Activated naive CD4-positive, alpha-beta T cell treated with anti-CD3 and anti-CD28 coated beads for 36 hours (primary cell): ENCODE data around the gene ENOX2. TPM values are rescaled to one million over a fixed set of nuclear protein-coding genes. Genes with fewer than 3 reads are reported as not detected.
"Not testable (repeated sequence)": the region's sequence is repeated elsewhere in the genome, so short reads cannot be mapped to it uniquely, and the experiment has no call there.

Experiments
- CTCF ChIA-PET: fragments of 350-600 bp; sonication (Branson Sonifier 250); formaldehyde crosslinking; loops from one replicate; lab custom pipeline; 2021; ENCODE audit warnings: antibody characterized with exemption; lab: Charles Lee
- DNase-seq: peaks from one replicate; pipeline ENCODE4 v3.0.0-alpha.2; 2020
- H3K27ac Mint-ChIP-seq: one replicate; pipeline ENCODE4 v1.8.0; 2021; ENCODE audit warnings: mild to moderate bottlenecking, mixed read lengths
- H3K27me3 Mint-ChIP-seq: one replicate; pipeline ENCODE4 v1.8.0; 2021; ENCODE audit warnings: low read depth, mixed read lengths
- H3K36me3 Mint-ChIP-seq: one replicate; pipeline ENCODE4 v1.8.0; 2021; ENCODE audit warnings: low read depth, mixed read lengths
- H3K4me1 Mint-ChIP-seq: one replicate; pipeline ENCODE4 v1.8.0; 2021; ENCODE audit warnings: low read depth, mixed read lengths
- H3K4me3 Mint-ChIP-seq: one replicate; pipeline ENCODE4 v1.8.0; 2021; ENCODE audit warnings: mild to moderate bottlenecking, moderate library complexity, mixed read lengths
- H3K9me3 Mint-ChIP-seq: one replicate; pipeline ENCODE4 v1.8.0; 2021; ENCODE audit warnings: mixed read lengths
- intact Hi-C: fragments of 100-400 bp; cut with micrococcal nuclease; formaldehyde crosslinking; loops from one replicate; pipeline ENCODE4 v1.15.1; 2023
- total RNA-seq, 2 experiments: library from RNA; stranded (reverse); gene quantifications; one replicate each; pipeline ENCODE4 v1.2.3, GENCODE V29; 2021

The ENOX2 gene
- total RNA-seq, 2 experiments from 2014 or later, result 8.7 to 9.7 TPM

DNA sequence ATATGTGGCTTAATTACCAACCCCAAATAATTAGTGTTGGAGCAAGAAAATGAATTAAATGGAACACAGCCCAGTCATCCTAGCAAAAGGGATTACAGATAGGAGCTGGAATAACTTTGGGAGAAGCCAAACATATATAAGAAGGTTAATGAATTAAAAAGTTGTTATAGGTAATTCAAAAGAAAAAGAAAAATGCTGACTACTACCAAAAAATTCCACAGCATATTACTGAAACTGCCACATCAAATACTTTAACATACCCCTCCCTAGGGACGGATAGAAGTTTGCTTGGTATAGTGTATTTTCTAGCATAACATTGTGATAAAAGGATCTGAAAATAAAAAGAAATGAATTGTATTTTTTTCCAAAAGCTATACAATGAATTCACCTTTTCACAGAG is 99.5 kb downstream of the ENOX2 start:
- CTCF ChIA-PET, result no interaction called here
- DNase-seq, result no peak
- no peak overlapping the region for H3K4me3 Mint-ChIP-seq

DNA sequence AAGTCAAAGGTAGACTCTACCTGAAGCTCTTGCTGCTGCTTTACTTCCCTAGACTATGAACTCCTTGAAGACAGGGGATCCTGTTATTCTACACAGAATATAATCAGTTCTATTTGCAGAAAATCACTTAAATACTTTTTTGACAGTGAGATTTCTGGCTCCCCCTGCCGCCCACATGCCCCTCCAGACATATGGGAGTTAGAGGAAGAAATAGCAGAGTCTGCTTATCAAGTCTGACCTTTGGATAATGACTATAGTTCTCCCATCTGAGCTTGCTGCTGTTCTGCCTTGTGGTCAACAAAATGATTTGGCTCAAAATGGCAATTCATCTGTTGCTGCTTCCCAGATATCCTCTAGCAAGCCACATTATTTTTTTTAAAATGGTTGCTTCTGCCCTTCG is 101.1 kb downstream of the ENOX2 start:
- Mint-ChIP-seq H3K36me3 (no peaks in the 10 kb centered on the region), H3K4me3 (no peak overlapping the region), H3K4me1 (no peaks in the 10 kb centered on the region), H3K9me3 (no peaks in the 10 kb centered on the region), H3K27ac (no peak overlapping the region), H3K27me3 (no peaks in the 10 kb centered on the region)
- intact Hi-C loops, result no loop called here
- no peak for DNase-seq
- CTCF ChIA-PET, result no interaction called here

More for the DNA sequence above, 99.5 kb downstream of the ENOX2 start:
- Mint-ChIP-seq H3K36me3 (no peaks in the 10 kb centered on the region), H3K9me3 (no peaks in the 10 kb centered on the region), H3K27me3 (no peaks in the 10 kb centered on the region), H3K4me1 (no peaks in the 10 kb centered on the region), H3K27ac (no peak overlapping the region)
- intact Hi-C loops, result no loop called here

DNA sequence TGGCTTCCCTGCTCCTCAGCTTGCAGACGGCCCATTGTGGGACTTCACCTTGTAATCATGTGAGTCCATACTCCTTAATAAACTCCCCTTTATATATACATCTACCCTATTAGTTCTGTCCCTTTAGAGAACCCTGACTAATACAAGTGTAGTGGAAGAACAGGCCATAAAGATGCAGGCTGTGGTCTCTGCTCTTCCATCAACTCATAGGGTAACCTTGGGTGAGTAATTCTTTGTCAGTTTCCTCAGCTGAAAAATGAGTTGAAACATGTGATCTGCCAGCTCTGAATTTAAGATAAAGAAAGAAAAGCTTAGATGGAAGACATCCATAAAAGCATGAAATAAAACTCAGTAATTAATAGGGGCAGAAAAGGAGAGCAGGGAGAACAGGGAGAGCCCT is 103.6 kb downstream of the ENOX2 start:
- no peaks in the 10 kb centered on the region for H3K9me3 Mint-ChIP-seq
- H3K36me3 Mint-ChIP-seq, result no peaks in the 10 kb centered on the region
- no peaks in the 10 kb centered on the region for H3K27me3 Mint-ChIP-seq
- H3K27ac Mint-ChIP-seq, result no peak overlapping the region
- intact Hi-C loops, result no loop called here
- no peaks in the 10 kb centered on the region for H3K4me1 Mint-ChIP-seq
- CTCF ChIA-PET, result no interaction called here
- H3K4me3 Mint-ChIP-seq, result no peak overlapping the region
- no peak for DNase-seq

DNA sequence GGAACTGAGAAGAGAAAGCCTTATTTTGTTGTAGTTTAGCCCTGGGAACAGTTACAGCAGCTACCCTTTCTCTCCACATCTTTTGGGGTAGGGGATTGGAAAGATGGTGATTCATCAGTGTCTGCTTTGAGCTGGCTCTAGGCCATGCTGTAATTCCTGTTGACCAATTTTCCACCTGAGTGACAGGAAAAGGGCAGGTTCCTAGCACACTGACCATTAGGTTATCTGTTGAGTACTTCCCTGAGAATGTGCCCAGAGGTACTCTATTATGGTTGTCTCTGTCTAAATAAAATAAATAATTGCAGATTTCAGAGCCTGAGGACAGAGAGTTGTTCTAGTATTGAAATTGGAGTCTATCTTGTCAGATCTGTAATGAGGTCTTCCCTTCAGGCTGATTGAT is 109.0 kb downstream of the ENOX2 start:
- no peaks in the 10 kb centered on the region for H3K9me3 Mint-ChIP-seq
- H3K36me3 Mint-ChIP-seq, result peaks cover 4% of the 10 kb centered on the region
- H3K4me1 Mint-ChIP-seq, result no peaks in the 10 kb centered on the region
- CTCF ChIA-PET, result no interaction called here
- no peaks in the 10 kb centered on the region for H3K27me3 Mint-ChIP-seq
- H3K27ac Mint-ChIP-seq, result no peak overlapping the region
- intact Hi-C loops, result loop anchor here (1.0 kb wide), 1 partner anchor 36 kb away; no protein-coding TSS in a partner anchor
- no peak for DNase-seq
- no peak overlapping the region for H3K4me3 Mint-ChIP-seq

DNA sequence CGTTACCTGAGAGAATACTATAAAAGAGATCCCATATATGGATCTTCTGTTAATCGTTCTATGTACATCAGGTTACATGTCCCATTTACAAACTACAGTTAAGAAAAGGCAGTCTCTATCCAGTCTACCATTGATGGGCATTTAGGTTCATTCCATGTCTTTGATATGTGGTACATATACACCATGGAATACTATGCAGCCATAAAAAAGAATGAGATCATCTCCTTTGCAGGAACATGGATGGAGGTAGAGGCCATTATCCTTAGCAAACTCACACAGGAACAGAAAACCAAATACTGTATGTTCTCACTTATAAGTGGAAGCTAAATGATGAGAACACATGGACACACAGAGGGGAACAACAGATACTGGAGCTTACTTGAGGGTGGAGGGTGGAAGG is 111.1 kb downstream of the ENOX2 start:
- H3K4me3 Mint-ChIP-seq, H3K36me3 Mint-ChIP-seq, H3K4me1 Mint-ChIP-seq, intact Hi-C loops, H3K27ac Mint-ChIP-seq, H3K9me3 Mint-ChIP-seq, DNase-seq, H3K27me3 Mint-ChIP-seq, CTCF ChIA-PET: not testable (repeated sequence)

DNA sequence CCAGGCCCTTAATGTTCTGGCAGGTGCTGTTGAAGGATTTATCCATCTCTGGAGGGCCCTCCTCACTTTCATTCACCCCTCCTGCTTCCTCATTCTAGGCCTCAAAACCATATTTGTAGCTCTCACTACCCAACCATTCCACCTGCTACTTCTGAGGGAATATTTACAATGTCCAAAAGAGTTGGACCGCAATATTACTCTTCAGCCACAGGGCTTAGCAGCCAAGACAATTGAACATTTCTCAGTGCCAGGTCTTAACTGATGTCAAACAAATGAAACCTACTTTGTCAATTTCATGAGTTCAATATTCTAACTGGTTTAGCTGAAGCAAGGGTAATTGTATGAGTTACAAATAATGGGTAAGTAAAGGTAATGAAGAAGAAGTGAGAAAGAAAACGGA is 113.2 kb downstream of the ENOX2 start:
- intact Hi-C loops, result no loop called here
- H3K27me3 Mint-ChIP-seq, result no peaks in the 10 kb centered on the region

DNA sequence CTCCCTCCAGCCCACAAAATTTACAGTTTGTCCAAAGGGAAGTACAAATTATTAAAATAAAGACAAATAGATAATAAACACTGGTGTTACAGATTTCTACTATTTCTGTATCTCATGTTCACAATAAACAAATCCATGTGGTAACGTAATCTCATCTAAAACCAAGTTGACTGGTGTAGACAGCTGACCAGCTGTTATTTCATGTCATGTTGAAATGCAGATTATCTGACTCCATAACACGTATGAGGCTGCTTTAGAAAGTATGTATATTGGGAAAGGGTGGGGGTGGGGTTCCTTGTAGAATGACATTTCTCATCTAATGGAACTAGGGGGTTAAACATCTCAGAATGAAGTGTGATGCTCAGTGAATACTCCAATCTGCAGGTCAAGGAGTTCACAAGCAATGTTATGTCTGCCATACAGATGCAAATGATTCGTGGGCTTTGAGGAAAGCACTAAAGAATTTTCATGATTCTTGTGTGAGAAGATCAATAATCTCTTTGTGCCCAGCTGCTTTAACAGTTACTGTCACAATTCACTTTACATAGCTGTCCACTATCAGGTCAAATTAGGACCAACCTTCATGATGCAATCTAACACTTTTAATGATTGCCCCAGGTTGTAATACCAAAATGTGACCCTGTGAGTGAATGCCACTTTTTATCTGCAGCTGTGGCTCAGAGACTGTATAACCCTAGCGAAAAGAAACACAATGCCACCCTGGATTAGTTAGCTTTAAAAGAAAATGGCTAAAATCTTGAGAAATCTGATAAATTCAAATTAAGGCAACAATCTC is 114.0 kb downstream of the ENOX2 start:
- Mint-ChIP-seq H3K27me3 (no peaks in the 10 kb centered on the region), H3K9me3 (no peaks in the 10 kb centered on the region), H3K4me1 (no peaks in the 10 kb centered on the region), H3K27ac (no peak overlapping the region), H3K36me3 (peaks cover 4% of the 10 kb centered on the region), H3K4me3 (no peak overlapping the region)
- intact Hi-C loops, result no loop called here
- CTCF ChIA-PET, result no interaction called here
- DNase-seq, result no peak

More for the DNA sequence above, 113.2 kb downstream of the ENOX2 start:
- no peaks in the 10 kb centered on the region for H3K9me3 Mint-ChIP-seq
- no peak overlapping the region for H3K27ac Mint-ChIP-seq
- no peaks in the 10 kb centered on the region for H3K4me1 Mint-ChIP-seq
- H3K36me3 Mint-ChIP-seq, result peaks cover 4% of the 10 kb centered on the region
- no peak overlapping the region for H3K4me3 Mint-ChIP-seq
- DNase-seq, result no peak
- CTCF ChIA-PET, result no interaction called here

DNA sequence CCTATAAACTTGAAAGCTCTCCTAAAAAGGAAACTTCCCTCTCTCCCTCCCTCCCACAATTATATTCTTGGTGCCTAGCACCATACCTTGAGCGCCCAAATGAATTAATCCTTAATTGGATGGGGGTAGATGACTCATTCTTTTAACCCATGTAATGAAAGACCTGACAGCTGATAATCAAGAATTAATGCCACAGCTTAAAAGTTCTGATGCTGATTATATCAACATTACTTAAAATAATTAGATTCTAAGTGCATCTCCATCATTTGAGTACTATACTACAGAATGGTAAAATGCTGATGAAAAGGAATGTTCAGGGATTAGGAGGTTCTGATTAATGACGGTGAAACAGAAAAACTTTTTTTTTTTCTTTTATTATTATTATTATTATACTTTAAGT is 117.0 kb downstream of the ENOX2 start:
- CTCF ChIA-PET, result no interaction called here
- DNase-seq, result no peak
- Mint-ChIP-seq H3K27ac (no peak overlapping the region), H3K36me3 (no peaks in the 10 kb centered on the region), H3K4me1 (no peaks in the 10 kb centered on the region), H3K27me3 (no peaks in the 10 kb centered on the region), H3K9me3 (no peaks in the 10 kb centered on the region), H3K4me3 (no peak overlapping the region)
- intact Hi-C loops, result no loop called here

DNA sequence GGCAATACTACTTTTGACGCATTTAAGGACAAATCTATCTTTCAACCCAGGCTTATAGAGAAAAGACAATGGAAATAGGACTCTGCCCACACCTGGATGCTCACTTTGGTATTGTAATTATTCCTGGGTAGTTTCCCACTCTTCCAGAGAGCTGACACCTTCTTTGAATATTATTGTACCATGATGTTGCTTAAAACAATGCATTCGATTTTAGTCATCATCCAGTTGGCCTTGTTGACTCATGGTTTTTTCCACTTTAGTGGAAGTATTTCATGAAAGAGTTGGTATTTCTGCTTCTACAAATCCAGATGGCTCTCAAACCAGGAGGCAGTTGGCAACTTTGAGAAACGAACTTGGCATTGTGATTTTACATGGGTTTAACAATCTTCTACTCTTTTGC is 124.2 kb downstream of the ENOX2 start:
- Mint-ChIP-seq H3K9me3 (no peaks in the 10 kb centered on the region), H3K4me3 (no peak overlapping the region), H3K27me3 (no peaks in the 10 kb centered on the region), H3K36me3 (peaks cover 2% of the 10 kb centered on the region), H3K4me1 (peaks cover 5% of the 10 kb centered on the region), H3K27ac (no peak overlapping the region)
- CTCF ChIA-PET, result no interaction called here
- intact Hi-C loops, result no loop called here
- no peak for DNase-seq

DNA sequence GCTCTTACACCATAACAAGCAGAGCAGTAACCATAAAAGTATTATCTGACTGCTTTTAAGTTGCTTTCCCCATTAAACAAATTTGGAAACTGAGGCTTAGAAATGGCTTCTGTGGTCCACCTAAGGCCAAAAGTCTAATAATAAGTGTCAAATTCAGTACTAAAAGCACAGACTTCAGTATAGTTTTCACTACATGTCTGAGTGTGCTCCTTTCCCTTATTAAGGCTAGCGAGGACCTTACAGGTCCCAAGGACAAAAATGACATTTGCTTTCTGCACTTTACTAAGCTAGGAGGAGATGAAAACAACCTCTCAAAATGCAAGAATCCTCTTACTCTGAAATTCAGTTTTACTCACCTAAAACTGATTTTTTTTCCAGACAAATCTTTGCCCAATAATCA is 127.2 kb downstream of the ENOX2 start:
- DNase-seq, result no peak
- H3K27me3 Mint-ChIP-seq, result no peaks in the 10 kb centered on the region
- H3K4me1 Mint-ChIP-seq, result peaks cover 8% of the 10 kb centered on the region
- no peaks in the 10 kb centered on the region for H3K9me3 Mint-ChIP-seq
- intact Hi-C loops, result no loop called here
- H3K27ac Mint-ChIP-seq, result no peak overlapping the region
- H3K4me3 Mint-ChIP-seq, result no peak overlapping the region
- CTCF ChIA-PET, result no interaction called here
- peaks cover 4% of the 10 kb centered on the region for H3K36me3 Mint-ChIP-seq

DNA sequence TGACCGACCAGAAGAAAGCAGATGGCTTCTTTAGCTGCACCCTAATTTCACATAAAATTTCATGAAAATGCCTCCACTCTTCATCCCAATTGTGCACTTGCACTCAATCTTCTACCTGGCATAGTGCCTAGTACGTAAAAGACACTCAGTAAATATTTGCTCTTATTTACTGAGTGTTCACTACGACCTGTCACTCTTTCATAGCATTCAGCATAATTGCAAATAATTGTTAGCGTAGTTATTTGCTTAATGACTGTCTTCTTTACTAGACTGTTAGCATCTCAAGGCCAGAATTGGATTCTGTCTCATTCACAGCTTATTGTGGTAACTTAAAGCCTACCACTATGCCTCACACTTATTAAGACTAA is 130.2 kb downstream of the ENOX2 start:
- no peaks in the 10 kb centered on the region for H3K27me3 Mint-ChIP-seq
- CTCF ChIA-PET, result no interaction called here

DNA sequence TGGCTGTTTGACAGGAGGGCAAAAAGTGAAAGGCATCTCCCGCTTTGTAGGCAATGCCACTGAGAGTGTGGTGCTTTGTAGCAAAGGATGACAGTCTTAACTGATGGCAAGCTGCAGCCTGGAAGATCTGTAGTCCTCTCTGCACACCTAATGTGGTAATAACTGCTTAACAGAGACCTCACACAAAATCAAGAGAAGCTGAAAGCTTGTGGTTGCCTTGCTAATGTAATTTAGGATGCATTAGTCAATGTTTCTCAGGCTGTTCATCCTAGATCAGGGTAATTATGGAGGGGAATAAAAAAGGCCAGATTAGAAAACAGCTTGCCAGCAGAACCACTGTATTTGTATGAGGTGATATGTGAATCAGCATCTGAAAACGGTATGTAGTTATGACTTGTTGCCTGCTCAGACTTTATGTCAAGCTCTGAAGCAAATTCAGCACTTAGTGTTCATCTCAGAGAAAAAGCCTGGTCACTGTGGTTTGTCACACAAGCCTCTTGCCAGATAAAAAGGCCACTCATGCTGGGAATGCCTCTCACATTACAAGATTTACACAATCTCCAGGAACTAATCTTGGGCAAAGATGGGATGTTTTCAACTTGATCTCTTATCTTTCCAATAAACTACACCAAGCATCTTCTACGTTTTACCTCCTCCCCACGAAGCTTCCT is 130.8 kb downstream of the ENOX2 start:
- intact Hi-C loops, result no loop called here
- Mint-ChIP-seq H3K27ac (no peak overlapping the region), H3K4me1 (peaks cover 6% of the 10 kb centered on the region), H3K27me3 (no peaks in the 10 kb centered on the region), H3K4me3 (no peak overlapping the region), H3K36me3 (peaks cover 8% of the 10 kb centered on the region), H3K9me3 (no peaks in the 10 kb centered on the region)
- CTCF ChIA-PET, result no interaction called here
- no peak for DNase-seq

More for the DNA sequence above, 130.2 kb downstream of the ENOX2 start:
- intact Hi-C loops, result no loop called here
- no peak overlapping the region for H3K4me3 Mint-ChIP-seq
- peaks cover 6% of the 10 kb centered on the region for H3K4me1 Mint-ChIP-seq
- peaks cover 7% of the 10 kb centered on the region for H3K36me3 Mint-ChIP-seq
- DNase-seq, result no peak
- no peaks in the 10 kb centered on the region for H3K9me3 Mint-ChIP-seq
- no peak overlapping the region for H3K27ac Mint-ChIP-seq

DNA sequence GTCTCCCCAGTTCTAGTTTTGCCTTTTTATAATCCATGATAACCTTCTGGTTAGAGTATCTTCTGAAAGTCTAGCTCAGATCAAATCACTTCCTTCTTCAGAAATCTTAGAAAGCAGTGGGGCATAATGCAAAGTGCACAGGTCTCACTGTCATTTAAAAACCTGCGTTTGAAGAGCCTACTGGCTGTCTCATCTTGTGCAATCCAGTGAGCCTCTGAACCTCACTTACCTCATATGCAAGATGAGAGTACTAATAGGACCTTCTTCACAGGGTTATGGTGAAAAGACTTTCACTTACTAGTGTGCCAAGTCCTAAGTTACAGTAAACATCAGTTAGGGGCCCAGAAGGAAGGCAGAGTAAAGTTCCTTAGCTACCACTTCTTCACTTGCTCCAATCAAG is 131.4 kb downstream of the ENOX2 start:
- CTCF ChIA-PET, result no interaction called here
- no peak for DNase-seq
- H3K4me3 Mint-ChIP-seq, result no peak overlapping the region
- H3K36me3 Mint-ChIP-seq, result peaks cover 8% of the 10 kb centered on the region
- H3K27me3 Mint-ChIP-seq, result no peaks in the 10 kb centered on the region
- no peak overlapping the region for H3K27ac Mint-ChIP-seq
- intact Hi-C loops, result no loop called here
- H3K9me3 Mint-ChIP-seq, result no peaks in the 10 kb centered on the region
- peaks cover 6% of the 10 kb centered on the region for H3K4me1 Mint-ChIP-seq
